Measurements from ENCODE around the gene OGN. TPM values are rescaled to one million over a fixed set of nuclear protein-coding genes. Genes with fewer than 3 reads are reported as not detected.

Gene OGN
- total and polyA plus RNA-seq, 10 of the 15 experiments (the other 5 are each of a cell fraction or from before 2014, with no cell fraction given), result 0.04 to 2.5 (median 0.15) TPM; not detected in 4

DNA sequence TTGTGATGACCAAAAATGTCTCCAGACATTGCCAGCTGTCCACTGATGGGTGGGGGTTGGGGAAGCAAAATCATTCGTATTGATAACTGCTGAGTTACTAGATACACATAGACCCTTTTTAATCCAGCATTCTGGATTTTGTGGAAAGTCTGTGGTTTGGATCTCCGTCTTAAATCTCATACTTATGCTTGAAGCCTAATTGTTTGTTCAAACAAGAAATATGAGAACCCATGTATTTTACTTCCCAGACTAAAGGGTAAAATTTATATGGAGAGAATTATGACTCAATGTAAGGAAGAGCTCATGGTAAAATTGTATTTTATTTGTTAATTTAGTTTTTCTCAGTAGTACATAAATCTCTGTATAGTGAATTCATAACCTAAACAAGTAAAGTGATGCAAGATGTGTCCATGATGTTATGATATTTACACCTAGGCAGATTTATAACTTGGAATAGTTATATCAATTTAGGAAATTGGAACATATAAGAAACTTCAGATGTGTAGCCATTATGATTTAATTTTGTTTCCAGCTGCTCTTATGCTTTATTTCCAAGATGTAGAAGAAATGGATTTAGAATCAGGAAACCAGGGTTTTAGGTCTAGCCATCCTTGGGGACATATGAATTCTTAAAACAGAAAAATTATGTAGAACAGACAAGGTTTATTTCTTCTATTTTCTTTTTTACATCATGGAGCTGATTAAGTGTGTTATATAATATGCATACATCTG lies 4.5 kb upstream of the OGN start:
- no peaks in the 10 kb centered on the region for H3K36me3 ChIP-seq (ENCODE audit: control insufficient read depth in 2 of 2, insufficient read depth in 2 of 2, low read length in 1 of 2)
- FAIRE-seq, result no peak
- no peaks in the 10 kb centered on the region for H3K4me1 ChIP-seq (ENCODE audit: control insufficient read depth, insufficient read depth, low read length)
- ChIA-PET POLR2A (interaction anchor here (0.7 kb wide), 1 partner anchor 118 kb away, joined by 3 read pairs; no protein-coding TSS in a partner anchor), RAD21 (ENCODE audit: unreplicated experiment) (no interaction called here), SMC1A (ENCODE audit: uncharacterized antibody, unreplicated experiment) (interaction anchor here (1.3 kb wide), 2 partner anchors 31 to 79 kb away, joined by 3 read pairs; no protein-coding TSS in a partner anchor), CTCF (interaction anchor here (0.5 kb wide), 1 partner anchor 128 kb away, joined by 3 read pairs; no protein-coding TSS in a partner anchor)
- 58% methylated on average over 2 of the region's 2 CpGs for WGBS (ENCODE audit: insufficient coverage, insufficient replicate concordance, low lambda C conversion rate, missing lambda C conversion rate)
- in situ Hi-C loops (cut with MboI) (no loop called here), intact Hi-C loops (cut with micrococcal nuclease; ENCODE audit: unreplicated experiment) (no loop called here)
- H3K27me3 ChIP-seq (replicated peaks in 1 of 2; ENCODE audit: control insufficient read depth in 2 of 2, insufficient read depth in 2 of 2, low read length in 1 of 2), result no peaks in the 10 kb centered on the region
- H3K4me2 ChIP-seq (ENCODE audit: control insufficient read depth, insufficient read depth), result no peak overlapping the region
- ATAC-seq, result no peak
- no peak for DNase-seq (ENCODE audit: low read depth, low spot score)
- no peaks in the 10 kb centered on the region for H4K20me1 ChIP-seq (ENCODE audit: control insufficient read depth, insufficient read depth)
- no peaks in the 10 kb centered on the region for H3K79me2 ChIP-seq (ENCODE audit: control insufficient read depth, insufficient read depth, low read length)
- TF ChIP-seq SREBF1 (IDR thresholded peaks at IDR 0.05; ENCODE audit: low read length) (no peak), ZNF217 (IDR thresholded peaks at IDR 0.05) (no peak)
- no peak overlapping the region for H2AFZ ChIP-seq (ENCODE audit: control insufficient read depth, low read depth, low read length)
- no TSS peak for BruUV-seq (replicated peaks)
- no peak overlapping the region for H3K4me3 ChIP-seq
- no peaks in the 10 kb centered on the region for H3K9me3 ChIP-seq (replicated peaks; ENCODE audit: control insufficient read depth, insufficient read depth, low read length)
- no peak overlapping the region for H3K27ac ChIP-seq (ENCODE audit: control insufficient read depth, insufficient read depth)
- H3K9ac ChIP-seq (ENCODE audit: control insufficient read depth, insufficient read depth, low read length), result no peak overlapping the region

GRCh38 chr9:92407818-92408217 lies 3.4 kb upstream of the OGN start:
- CTCF ChIA-PET, result interaction anchor here (1.0 kb wide), 1 partner anchor 267 kb away, joined by 3 read pairs; no protein-coding TSS in a partner anchor
- Histone ChIP-seq H2AFZ (ENCODE audit: control insufficient read depth, low read depth, low read length) (no peak overlapping the region), H4K20me1 (ENCODE audit: control insufficient read depth, insufficient read depth) (no peaks in the 10 kb centered on the region), H3K9me3 (replicated peaks; ENCODE audit: control insufficient read depth, insufficient read depth, low read length) (no peaks in the 10 kb centered on the region), H3K27ac (ENCODE audit: control insufficient read depth, insufficient read depth) (no peak overlapping the region), H3K9ac (ENCODE audit: control insufficient read depth, insufficient read depth, low read length) (no peak overlapping the region), H3K4me2 (ENCODE audit: control insufficient read depth, insufficient read depth) (no peak overlapping the region), H3K4me3 (no peak overlapping the region), H3K79me2 (ENCODE audit: control insufficient read depth, insufficient read depth, low read length) (no peaks in the 10 kb centered on the region), H3K27me3 (replicated peaks in 1 of 2; ENCODE audit: control insufficient read depth in 2 of 2, insufficient read depth in 2 of 2, low read length in 1 of 2) (no peaks in the 10 kb centered on the region), H3K36me3 (ENCODE audit: control insufficient read depth in 2 of 2, insufficient read depth in 2 of 2, low read length in 1 of 2) (no peaks in the 10 kb centered on the region), H3K4me1 (ENCODE audit: control insufficient read depth, insufficient read depth, low read length) (no peaks in the 10 kb centered on the region)
- FAIRE-seq (no peak), DNase-seq (ENCODE audit: low read depth, low spot score) (no peak), ATAC-seq (no peak)
- BruUV-seq (replicated peaks), result no TSS peak
- 75% methylated on average over 2 of the region's 2 CpGs for WGBS (ENCODE audit: insufficient coverage, insufficient replicate concordance, low lambda C conversion rate, missing lambda C conversion rate)
- in situ Hi-C loops (cut with MboI) (no loop called here), intact Hi-C loops (cut with micrococcal nuclease; ENCODE audit: unreplicated experiment) (no loop called here)
- SMC1A ChIA-PET (ENCODE audit: uncharacterized antibody, unreplicated experiment), result interaction anchor here (1.3 to 1.5 kb wide), 2 partner anchors 78 to 80 kb away, joined by 3 read pairs; no protein-coding TSS in a partner anchor
- RAD21 ChIA-PET (ENCODE audit: unreplicated experiment), result no interaction called here
- TF ChIP-seq, protein P1, sequence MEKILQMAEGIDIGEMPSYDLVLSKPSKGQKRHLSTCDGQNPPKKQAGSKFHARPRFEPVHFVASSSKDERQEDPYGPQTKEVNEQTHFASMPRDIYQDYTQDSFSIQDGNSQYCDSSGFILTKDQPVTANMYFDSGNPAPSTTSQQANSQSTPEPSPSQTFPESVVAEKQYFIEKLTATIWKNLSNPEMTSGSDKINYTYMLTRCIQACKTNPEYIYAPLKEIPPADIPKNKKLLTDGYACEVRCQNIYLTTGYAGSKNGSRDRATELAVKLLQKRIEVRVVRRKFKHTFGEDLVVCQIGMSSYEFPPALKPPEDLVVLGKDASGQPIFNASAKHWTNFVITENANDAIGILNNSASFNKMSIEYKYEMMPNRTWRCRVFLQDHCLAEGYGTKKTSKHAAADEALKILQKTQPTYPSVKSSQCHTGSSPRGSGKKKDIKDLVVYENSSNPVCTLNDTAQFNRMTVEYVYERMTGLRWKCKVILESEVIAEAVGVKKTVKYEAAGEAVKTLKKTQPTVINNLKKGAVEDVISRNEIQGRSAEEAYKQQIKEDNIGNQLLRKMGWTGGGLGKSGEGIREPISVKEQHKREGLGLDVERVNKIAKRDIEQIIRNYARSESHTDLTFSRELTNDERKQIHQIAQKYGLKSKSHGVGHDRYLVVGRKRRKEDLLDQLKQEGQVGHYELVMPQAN (conservative IDR thresholded peaks at IDR 0.05), result no peak
- TF ChIP-seq SMAD5 (IDR thresholded peaks at IDR 0.05; ENCODE audit: low read depth), result no peak
- no peak for TF ChIP-seq STAT1 (conservative IDR thresholded peaks at IDR 0.05)
- TF ChIP-seq EED (IDR thresholded peaks at IDR 0.05; ENCODE audit: low read depth), result no peak
- TF ChIP-seq USF1 (IDR thresholded peaks at IDR 0.05; ENCODE audit: borderline replicate concordance, extremely low read length, insufficient read depth, low read depth, low read length), result no peak
- TF ChIP-seq E4F1 (IDR thresholded peaks at IDR 0.05; ENCODE audit: borderline replicate concordance, partially characterized antibody), result no peak
- POLR2A ChIA-PET, result no interaction called here

Data from GM12878 (cell line).